Prostate gland (tissue), 1 donor: Measurements from ENCODE around the gene LHX6.

Experiments
- POLR2A ChIP-seq: fragments of 450-650 bp; IDR thresholded peaks from one replicate; pipeline ENCODE4 v1.6.1; 2016; ENCODE audit warnings: antibody characterized with exemption, mild to moderate bottlenecking
- POLR2AphosphoS5 ChIP-seq: sonication (generic); formaldehyde crosslinking; IDR thresholded peaks from one replicate; pipeline ENCODE4 v1.6.1; 2017; ENCODE audit warnings: antibody characterized with exemption

GRCh38 chr9:122192261-122192875, 36.4 kb downstream of the LHX6 start:
- TF ChIP-seq POLR2A (no peak), POLR2AphosphoS5 (no peak)
